Esophagus (tissue), 2 donors: ENCODE measurements around the gene CBLN4. TPM values are rescaled to one million over a fixed set of nuclear protein-coding genes. Genes with fewer than 3 reads are reported as not detected.

ENCODE experiments used
- H3K27ac ChIP-seq, 2 donors: one replicate each; pipeline ENCODE4 v1.5.1; 2013; ENCODE audit warnings: low read depth in 2 of 2, mild to moderate bottlenecking in 2 of 2, inconsistent platforms in 1 of 2, low read length in 1 of 2, moderate library complexity in 1 of 2
- H3K27me3 ChIP-seq, 2 donors: one replicate each; pipeline ENCODE4 v1.6.1; 2013; ENCODE audit warnings: low read length in 2 of 2, control low read depth in 1 of 2, mild to moderate bottlenecking in 1 of 2; ENCODE audit not compliant: insufficient read depth in 2 of 2, control insufficient read depth in 1 of 2
- H3K36me3 ChIP-seq, 2 donors: one replicate each; pipeline ENCODE4 v1.6.1; 2013; ENCODE audit warnings: low read length in 1 of 2; ENCODE audit not compliant: control insufficient read depth in 2 of 2, insufficient read depth in 2 of 2
- H3K4me1 ChIP-seq, 2 donors: one replicate each; pipeline ENCODE4 v1.6.1; 2013; ENCODE audit warnings: low read length in 1 of 2; ENCODE audit not compliant: control insufficient read depth in 2 of 2, insufficient read depth in 2 of 2
- H3K4me3 ChIP-seq, 2 donors: one replicate each; pipeline ENCODE4 v1.5.1; 2013; ENCODE audit warnings: low read length in 2 of 2, mild to moderate bottlenecking in 2 of 2, low read depth in 1 of 2, moderate library complexity in 1 of 2
- H3K9me3 ChIP-seq, 2 donors: one replicate each; pipeline ENCODE4 v1.6.1; 2013; ENCODE audit warnings: mild to moderate bottlenecking in 2 of 2, low read depth in 1 of 2, low read length in 1 of 2, moderate library complexity in 1 of 2; ENCODE audit not compliant: control insufficient read depth in 2 of 2, insufficient read depth in 1 of 2
- WGBS, 2 donors: extraction: QIAGEN DNeasy Blood & Tissue Kit; methylation state at CpG; one replicate each; pipeline ENCODE4 v1.1.7; 2013; 5-methylcytosine and 5-hydroxymethylcytosine counted together
- polyA plus RNA-seq, 2 donors: library from polyadenylated mRNA; stranded (reverse); fragments of 200-250 nt; gene quantifications; one replicate each; pipeline ENCODE4 v1.2.3, GENCODE V29; 2013
- donor health status: healthy with polysubstance abuse.
- donor health status: Bipolar disorder and iron deficiency.

The CBLN4 gene
- polyA plus RNA-seq, result under 1 TPM in 1 of 2 donors, not detected in 1; 0.01 TPM

GRCh38 chr20:56005389-56005715 lies at the start of gene CBLN4:
Gene CBLN4, minus strand, starts transcription at chr20:56005519. Its CDS starts 1,348 bp downstream, at chr20:56004171.
- H3K27ac ChIP-seq, result no peak within 1 kb of the TSS
- WGBS, 2 donors, result 5 to 19% methylated on average over 29 of the region's 29 CpGs
- no peaks in the 10 kb centered on the region for H3K36me3 ChIP-seq
- H3K4me1 ChIP-seq, result peaks cover 2 to 5% of the 10 kb centered on the region in 2 donors
- no peak within 1 kb of the TSS for H3K4me3 ChIP-seq
- H3K9me3 ChIP-seq, result peaks cover 0 to 5% of the 10 kb centered on the region in 2 donors
- peaks cover 9 to 20% of the 10 kb centered on the region in 2 donors for H3K27me3 ChIP-seq

- H3K4me3 ChIP-seq, result no peak overlapping the region
- H3K27me3 ChIP-seq, result no peaks in the 10 kb centered on the region
- H3K36me3 ChIP-seq, result no peaks in the 10 kb centered on the region
- 79 to 90% methylated on average over 6 of the region's 6 CpGs for WGBS, 2 donors
- H3K27ac ChIP-seq, result no peak overlapping the region
- no peaks in the 10 kb centered on the region for H3K9me3 ChIP-seq
- no peaks in the 10 kb centered on the region for H3K4me1 ChIP-seq
Observed at GRCh38 chr20:56043227-56043626, 37.9 kb upstream of the CBLN4 start.

GRCh38 chr20:56032251-56032650 lies 26.9 kb upstream of the CBLN4 start:
- 54 to 64% methylated on average over 3 of the region's 3 CpGs for WGBS, 2 donors
- H3K4me3 ChIP-seq, result no peak overlapping the region
- no peaks in the 10 kb centered on the region for H3K36me3 ChIP-seq
- H3K4me1 ChIP-seq, result no peaks in the 10 kb centered on the region
- no peak overlapping the region for H3K27ac ChIP-seq
- H3K27me3 ChIP-seq, result no peaks in the 10 kb centered on the region
- H3K9me3 ChIP-seq, result peaks cover 0 to 6% of the 10 kb centered on the region in 2 donors

- 43 to 61% methylated on average over 2 of the region's 2 CpGs for WGBS, 2 donors
- Histone ChIP-seq H3K4me1 (no peaks in the 10 kb centered on the region), H3K9me3 (no peaks in the 10 kb centered on the region), H3K27ac (no peak overlapping the region), H3K36me3 (no peaks in the 10 kb centered on the region), H3K4me3 (no peak overlapping the region), H3K27me3 (no peaks in the 10 kb centered on the region)
Observed at GRCh38 chr20:56018716-56019115, 13.4 kb upstream of the CBLN4 start.

- Histone ChIP-seq H3K4me3 (no peak overlapping the region), H3K27me3 (no peaks in the 10 kb centered on the region), H3K36me3 (no peaks in the 10 kb centered on the region), H3K4me1 (no peaks in the 10 kb centered on the region), H3K27ac (no peak overlapping the region), H3K9me3 (no peaks in the 10 kb centered on the region)
- 60 to 67% methylated on average over 3 of the region's 3 CpGs for WGBS, 2 donors
Observed at GRCh38 chr20:56018194-56018593, 12.9 kb upstream of the CBLN4 start.

- H3K9me3 ChIP-seq, result no peaks in the 10 kb centered on the region
- H3K4me3 ChIP-seq, result no peak overlapping the region
- H3K27me3 ChIP-seq, result no peaks in the 10 kb centered on the region
- no peak overlapping the region for H3K27ac ChIP-seq
- WGBS, 2 donors, result 45 to 54% methylated on average over 2 of the region's 2 CpGs
- H3K4me1 ChIP-seq, result no peaks in the 10 kb centered on the region
- H3K36me3 ChIP-seq, result no peaks in the 10 kb centered on the region
Observed at GRCh38 chr20:56017560-56017959, 12.2 kb upstream of the CBLN4 start.

- 84 to 85% methylated on average over 5 of the region's 5 CpGs for WGBS, 2 donors
Observed at GRCh38 chr20:56014998-56015397, 9.7 kb upstream of the CBLN4 start.

GRCh38 chr20:56014151-56014550 lies 8.8 kb upstream of the CBLN4 start:
- no peak overlapping the region for H3K4me3 ChIP-seq
- H3K4me1 ChIP-seq, result no peaks in the 10 kb centered on the region
- no peak overlapping the region for H3K27ac ChIP-seq
- 61 to 75% methylated on average over 2 of the region's 2 CpGs for WGBS, 2 donors
- H3K9me3 ChIP-seq, result no peaks in the 10 kb centered on the region
- no peaks in the 10 kb centered on the region for H3K36me3 ChIP-seq
- no peaks in the 10 kb centered on the region for H3K27me3 ChIP-seq

More at GRCh38 chr20:56014998-56015397, 9.7 kb upstream of the CBLN4 start:
- Histone ChIP-seq H3K36me3 (no peaks in the 10 kb centered on the region), H3K4me3 (no peak overlapping the region), H3K27ac (no peak overlapping the region), H3K4me1 (no peaks in the 10 kb centered on the region), H3K9me3 (no peaks in the 10 kb centered on the region), H3K27me3 (no peaks in the 10 kb centered on the region)

GRCh38 chr20:56004611-56005388 lies 519 bp downstream of the CBLN4 start:
- H3K36me3 ChIP-seq, result no peaks in the 10 kb centered on the region
- peaks cover 0 to 5% of the 10 kb centered on the region in 2 donors for H3K9me3 ChIP-seq
- H3K4me1 ChIP-seq, result peaks cover 2 to 5% of the 10 kb centered on the region in 2 donors
- no peak overlapping the region for H3K27ac ChIP-seq
- peaks cover 9 to 20% of the 10 kb centered on the region in 2 donors for H3K27me3 ChIP-seq
- H3K4me3 ChIP-seq, result no peak overlapping the region
- 8 to 9% methylated on average over 69 to 70 of the region's 70 CpGs for WGBS, 2 donors

- WGBS, 2 donors, result 3 to 4% methylated on average over 39 to 41 of the region's 41 CpGs
- Histone ChIP-seq H3K27ac (no peak overlapping the region), H3K4me1 (peaks cover 2 to 5% of the 10 kb centered on the region in 2 donors), H3K36me3 (no peaks in the 10 kb centered on the region), H3K9me3 (peaks cover 0 to 5% of the 10 kb centered on the region in 2 donors), H3K27me3 (peaks cover 9 to 20% of the 10 kb centered on the region in 2 donors), H3K4me3 (no peak overlapping the region)
Observed at GRCh38 chr20:56004007-56004406, 1.3 kb downstream of the CBLN4 start.
